ENCODE results near the gene SREBF1.

The SREBF1 gene

DNA sequence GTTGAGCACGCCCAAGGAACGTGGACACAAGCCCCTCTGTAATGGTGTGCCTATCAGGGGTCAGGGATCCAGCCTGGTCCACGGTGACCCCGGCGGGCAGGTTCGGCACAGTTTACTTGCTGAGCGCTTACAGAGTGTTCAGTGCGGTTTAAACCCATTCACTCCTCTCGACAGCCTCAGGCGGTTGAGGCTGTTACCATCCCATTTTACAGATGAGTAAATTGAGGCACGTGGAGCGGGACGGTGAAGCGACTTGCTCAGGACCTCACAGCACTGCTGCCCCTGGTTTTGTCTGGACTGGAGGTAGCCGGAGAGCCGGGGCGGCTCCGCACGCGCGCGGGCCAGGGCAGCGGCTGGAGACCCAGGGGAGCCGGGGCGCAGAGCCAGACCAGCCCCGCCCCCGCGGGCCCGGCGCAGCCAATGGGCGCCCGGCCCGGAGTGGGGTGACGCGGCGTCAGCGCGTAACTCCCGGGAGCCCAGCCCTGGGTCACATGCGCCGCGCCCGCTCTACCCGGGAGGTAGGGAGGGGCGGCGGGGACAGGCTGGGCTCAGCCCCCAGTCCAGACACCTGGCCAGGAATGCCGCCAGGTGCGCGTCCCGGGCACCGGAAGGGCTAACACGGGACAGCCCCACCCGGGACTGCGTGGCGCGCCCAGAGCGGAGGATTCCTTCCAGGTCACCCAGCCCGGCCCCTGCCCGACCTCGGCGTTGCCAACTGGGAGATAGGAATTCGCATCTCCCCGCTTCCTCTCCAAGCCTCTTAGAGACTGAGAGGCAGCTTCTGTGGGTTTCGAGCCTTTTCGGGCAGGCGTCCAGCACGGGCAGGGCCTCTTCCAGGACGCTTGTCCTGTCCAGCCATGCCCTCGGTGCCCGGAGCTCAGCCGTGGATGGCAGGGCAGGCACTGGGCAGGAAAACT, 3.3 kb upstream of the SREBF1 start:
- DNase-seq: peak; percentile 45 to 91

DNA sequence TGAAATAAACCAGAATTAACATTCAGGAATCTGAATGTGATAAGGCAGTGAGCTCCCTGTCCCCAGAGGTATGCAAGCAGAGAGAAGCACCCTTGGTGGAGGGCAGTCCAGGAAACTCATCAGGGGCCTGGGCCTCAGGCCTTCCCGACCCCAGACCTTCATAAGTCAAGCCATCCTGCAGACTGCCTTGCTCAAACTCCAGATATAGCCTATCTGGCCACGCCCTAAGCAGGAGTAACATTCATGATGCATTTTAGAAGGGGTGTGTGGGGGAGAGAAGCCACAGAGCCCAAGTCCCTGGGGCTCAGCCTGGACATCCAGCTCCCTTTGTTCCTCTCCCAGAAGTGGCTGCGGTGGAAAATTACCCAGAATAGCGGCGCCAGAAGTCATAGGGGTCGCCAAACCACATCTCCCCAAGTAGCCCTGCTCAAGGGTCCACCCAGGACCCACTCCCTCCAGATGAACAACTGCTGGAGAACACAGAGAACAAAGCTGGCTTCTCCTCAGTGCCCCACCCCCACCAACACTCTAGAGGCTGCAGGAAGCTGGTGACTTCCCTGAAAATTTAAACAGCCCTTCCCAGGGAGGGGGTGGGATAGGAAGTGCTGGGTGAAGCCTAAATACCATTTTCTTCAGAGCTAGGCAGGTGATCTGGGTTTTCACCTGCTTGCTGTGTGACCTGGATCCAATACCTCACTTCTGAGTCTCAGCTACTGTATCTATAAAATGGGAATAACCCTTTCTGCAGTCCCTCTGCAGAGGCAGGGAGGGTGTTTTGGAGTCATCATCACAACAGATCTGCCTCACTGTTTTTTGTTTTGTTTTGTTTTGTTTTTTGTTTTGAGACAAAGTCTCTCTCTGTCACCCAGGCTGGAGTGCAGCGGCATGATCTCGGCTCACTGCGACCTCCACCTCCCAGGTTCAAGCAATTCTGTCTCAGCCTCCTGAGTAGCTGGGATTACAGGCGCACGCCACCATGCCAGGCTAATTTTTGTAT, 1.5 kb upstream of the SREBF1 start:
- no peak for DNase-seq

DNA sequence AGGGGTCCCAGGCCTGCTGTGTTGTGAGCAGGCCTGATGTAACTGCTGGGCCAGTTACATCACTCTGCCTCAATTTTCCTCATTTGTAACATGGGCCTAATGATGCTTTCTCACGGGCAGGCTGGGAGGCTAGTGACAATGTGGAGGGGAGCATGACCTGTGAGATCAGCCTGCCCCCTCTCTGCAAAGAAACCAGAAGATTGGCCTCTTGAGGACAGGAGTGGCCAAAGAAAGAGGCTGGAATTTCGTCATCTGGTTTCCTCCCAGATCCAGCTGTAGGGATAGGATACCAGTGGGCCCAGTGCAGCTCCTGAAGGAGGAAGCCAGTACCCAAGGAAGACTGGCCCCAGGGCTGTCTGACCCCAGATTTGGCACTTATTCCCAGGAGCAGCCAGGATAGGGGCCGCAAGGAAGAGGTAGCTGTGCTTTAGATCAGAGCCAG, 615 bp upstream of the SREBF1 start:
- DNase-seq: no peak

DNA sequence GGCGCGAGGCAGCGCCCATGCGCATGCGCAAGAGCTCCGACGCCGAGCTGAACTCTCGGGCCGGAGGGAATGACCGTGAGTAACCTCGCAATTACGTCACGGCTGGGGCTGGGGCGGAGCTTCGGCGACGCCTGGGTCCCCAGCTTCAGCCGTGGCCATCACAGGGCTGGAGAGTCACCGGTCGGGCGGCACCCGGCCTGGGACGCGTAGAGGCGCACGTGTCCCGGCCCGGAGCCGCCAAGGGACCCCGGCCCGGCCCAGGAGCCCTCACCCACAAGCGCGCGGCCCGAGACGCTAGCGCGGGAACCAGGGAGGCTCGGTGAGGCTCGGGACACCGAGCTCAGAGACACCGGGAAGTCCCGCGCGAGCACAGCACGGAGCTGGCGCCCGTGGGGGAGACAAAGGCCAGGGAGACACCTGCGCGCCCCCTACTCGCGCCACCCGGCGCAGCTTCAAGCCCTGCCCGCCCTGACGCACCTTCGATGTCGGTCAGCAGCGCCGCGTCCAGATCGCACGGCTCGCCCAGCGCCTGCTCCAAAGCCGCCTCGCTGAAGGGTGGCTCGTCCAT, 452 bp downstream of the SREBF1 start:
- peak; percentile 94 to 98 for DNase-seq

DNA sequence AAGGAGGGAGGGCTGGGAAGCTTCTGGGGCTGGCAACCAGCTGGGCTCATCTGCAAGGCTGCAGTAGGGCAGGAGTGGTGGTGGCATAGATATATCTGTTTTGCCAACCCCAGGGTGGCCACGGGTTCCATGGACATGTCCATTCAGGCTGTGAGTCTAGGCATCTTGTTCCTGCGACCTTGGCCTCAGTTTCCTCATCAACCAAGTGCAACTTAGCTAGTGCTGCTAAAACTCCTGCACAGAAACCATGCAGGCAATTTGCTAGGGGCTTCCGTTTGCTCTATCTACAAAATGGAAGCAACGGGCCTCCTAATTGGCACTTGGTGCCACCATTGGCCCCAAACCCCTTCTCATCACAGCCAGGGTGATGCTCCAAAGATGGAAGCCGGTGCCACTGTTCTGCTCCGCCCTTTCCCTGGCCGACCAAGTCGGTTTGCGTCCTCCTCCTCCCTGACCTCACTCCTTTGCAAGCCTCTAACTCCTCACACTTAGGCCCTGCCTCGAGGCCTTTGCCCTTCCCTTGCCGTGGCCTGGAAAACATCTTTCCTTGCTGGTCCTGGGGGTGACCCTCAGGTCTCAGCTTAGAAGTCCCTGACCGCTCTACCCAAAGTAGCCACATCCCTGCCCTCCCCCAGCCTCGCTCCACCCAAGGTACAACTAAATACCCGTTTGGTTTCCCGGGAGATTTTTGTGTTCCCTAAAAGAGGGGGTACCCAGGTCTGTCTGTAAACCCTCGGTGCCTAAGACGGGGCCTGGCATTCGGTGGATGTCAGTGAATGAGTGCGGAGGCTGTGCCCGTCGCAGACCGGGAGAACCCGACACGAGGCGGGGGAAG, 1.2 kb downstream of the SREBF1 start:
- no peak for DNase-seq

DNA sequence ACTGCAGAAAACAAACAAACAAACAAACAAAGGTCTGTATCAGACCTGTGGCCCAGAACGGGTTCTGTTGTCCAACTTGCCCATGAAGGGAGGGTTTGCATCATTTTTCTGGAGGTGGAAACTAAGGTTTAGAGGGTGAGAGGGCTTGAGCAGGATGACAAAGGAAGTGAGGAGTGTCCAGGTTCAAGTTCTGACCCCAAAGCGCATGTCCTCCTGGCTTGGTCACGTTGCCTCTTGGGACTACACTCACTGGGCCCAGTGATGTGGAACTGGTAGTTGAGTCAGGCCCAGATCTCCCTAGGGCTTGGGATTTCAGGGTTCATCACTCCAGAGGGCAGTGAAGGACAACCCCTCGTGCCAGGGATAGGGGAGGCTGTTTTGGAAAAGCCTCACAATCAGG, 1.8 kb downstream of the SREBF1 start:
- no peak for DNase-seq

DNA sequence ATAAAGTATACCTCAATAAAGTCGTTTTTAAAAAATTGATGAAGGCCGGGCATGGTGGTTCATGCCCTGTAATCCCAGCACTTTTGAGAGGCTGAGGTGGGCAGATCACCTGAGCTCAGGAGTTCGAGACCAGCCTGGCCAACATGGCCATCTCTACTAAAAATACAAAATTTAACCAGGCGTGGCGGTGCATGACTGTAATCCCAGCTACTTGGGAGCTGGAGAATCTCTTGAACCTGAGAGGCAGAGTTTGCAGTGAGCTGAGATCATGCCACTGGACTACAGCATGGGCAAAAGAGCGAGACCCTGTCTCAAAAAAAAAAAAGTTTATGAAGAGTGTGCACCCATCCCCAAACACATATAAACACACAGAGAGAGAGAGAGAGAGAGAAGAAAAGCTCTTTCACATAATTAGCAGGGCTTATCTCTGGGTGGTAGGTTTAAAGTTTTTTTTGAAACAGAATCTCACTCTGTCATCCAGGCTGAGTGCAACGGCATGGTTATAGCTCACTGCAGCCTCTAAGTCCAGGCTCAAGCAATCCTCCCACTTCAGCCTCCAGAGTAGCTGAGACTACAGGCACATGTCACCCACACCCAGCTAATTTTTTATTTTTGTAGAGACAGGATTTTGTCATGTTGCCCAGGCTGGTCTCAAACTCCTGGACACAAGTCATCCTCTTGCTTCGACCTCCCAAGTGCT, 3.0 kb downstream of the SREBF1 start:
- no peak for DNase-seq

DNA sequence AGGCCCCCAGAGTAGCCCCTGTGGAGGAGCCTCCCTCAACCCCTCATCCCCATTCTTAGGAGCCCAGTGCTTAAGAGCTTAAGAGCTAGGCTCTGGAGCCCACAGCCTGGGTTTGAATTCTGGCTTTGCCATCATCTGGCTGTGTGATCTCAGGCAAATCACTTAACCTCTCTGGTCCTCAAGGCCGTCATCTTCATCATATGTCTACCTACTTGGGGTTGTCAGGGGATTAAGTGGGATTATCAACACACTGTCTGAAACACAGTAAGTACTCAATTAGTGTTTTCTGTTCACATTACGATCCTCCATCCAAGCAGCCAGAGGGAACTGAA, 4.8 kb downstream of the SREBF1 start:
- no peak for DNase-seq

DNA sequence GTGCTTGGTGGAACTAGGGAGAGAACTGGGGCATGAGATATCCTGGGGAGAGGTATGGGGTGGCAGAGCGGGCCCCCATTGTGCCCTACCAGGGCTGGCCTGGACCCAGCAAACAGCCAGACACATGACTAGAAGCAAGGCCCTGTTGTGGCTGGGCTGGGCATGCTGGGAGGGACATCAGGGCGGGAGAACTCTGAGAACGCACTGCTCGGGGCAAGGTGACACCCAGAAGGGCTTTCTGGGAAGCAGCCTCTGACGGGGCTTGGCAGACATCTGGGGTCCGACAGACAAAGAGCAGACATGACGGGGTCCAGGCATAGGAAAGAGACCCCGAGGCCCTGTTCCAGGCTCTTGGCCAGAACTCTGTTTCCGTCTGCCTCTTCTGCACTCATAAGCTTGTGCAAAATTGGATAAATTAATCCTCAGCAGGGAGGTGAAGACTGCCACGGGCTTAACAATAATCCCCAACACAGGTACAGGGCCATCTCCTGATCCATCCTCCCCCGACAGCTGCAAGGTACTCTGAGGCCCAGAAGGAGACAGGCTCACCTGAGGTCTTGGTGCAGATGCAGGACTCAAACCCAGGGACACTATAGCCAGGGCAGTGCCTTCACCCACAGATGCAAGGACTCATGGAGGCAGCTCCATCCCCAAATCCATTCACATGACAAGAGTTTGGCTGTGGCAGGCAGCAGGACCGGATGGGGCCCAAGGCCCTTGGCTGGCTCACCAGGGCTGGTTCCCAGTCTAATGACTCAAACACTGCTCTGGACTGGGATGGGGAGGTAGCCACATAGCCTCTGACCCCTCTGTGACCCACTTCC, 5.4 kb downstream of the SREBF1 start:
- no peak for DNase-seq

DNA sequence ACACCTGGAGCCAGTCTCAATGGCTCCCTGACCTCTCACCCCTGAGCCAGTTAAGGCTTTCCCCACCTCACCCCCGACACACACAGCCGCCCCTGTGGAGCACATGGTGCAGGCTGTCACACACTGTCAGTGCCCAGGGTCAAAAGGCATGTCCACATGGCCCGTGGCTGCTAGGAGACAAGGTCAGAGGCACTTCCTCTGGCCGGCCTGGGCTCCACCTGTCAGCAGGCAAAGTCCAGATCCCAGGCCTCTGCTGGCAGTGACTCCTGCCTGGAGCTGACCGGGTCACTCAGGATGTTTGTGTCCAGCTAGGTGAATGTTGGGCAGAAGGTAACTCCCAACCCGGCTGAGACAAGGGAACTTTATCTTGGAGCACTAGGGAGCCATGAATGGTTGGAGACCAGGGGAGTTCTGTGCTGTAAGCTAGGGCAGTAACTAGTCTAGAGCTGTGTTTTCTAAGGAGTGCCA, 6.0 kb downstream of the SREBF1 start:
- no peak for DNase-seq

DNA sequence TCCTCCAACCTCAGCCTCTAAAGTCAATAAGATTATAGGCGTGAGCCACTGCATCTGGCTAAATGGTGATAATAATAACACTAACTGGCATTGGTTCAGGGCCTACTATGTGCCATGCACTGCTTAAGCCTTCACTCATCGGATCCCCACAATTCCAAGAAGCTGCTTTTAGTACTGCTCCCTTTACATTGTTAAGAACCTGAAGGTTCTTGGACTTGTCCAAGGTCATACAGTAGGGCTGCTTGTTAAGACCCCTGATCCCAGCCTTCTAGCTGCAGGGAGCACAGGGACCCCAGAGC, 6.6 kb downstream of the SREBF1 start:
- no peak for DNase-seq

DNA sequence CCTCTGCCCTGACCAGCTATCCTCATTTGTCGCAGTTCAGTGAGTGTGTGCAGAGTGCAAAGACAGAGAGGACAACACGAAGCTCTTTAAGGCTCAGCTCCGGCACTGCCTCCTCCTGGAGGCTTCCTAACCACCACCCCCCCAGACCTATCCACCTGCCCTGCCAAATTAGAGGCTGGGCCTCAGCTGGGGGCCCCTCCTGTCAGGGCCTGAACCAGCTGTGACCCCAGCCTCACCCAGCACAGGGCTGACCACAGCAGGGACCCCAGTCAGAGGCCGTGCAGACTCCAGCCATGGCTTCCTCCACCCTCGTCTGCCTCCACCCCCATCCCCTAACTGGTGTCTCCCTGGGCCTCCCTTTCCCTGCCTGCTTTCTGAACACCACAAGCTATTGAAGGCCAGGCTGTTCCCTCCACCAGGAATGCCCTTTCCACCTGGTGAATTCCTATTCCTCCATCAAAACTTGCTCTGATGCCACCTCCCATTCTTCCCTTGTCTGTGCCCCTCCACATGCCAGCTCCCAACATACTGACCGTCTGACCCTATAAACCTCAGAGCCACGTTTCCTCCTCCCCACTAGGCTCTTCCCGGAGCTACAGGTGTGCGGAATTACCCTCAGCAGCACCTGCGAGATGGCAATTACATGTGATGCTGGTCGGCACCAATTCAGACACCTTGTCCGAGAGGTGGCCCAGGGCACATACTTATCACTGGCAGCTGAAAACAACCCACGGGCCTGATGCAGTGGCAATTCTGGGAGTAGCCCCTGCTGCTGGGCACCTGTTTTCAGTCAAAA, 8.8 kb downstream of the SREBF1 start:
- DNase-seq: no peak

DNA sequence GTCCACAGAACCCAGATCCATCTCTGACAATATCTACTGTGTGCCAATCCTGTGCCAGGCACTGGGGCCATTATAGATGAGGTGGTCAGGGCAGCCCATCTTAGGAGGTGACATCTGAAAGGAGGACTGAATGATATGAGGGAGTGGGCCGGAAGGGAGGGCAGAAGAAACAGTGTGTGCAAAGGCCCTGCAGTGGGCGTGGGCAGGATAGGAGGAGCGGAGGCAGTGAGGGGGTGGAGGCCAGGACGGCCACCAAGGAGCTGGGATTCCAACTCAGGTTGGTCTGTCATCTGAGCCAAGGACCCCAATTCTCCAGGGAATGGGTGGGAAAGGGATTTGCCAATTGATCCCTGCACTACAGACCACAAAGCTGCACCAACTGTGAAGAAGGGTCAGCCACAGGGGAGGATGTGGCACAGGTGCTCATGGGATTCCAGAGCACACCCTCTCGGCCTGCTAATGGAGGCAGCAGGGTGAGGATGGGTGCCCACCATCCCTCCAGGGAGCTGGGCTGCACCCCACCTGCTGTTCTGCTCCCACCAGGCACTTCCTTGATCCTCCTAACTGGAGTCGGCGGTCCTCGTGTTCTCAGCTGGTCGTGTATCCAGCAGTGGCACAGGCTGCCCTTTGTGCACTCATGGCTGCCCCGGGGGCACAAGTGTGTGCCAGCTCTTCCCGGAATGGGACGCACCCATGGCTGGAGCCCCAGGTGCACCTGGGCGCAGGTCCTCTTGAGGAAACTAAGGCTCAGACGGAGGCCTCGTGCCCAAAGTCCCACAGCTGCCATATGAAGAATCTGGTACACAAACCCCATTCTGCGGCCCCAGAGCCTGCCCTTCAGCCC, 9.6 kb downstream of the SREBF1 start:
- DNase-seq: no peak

DNA sequence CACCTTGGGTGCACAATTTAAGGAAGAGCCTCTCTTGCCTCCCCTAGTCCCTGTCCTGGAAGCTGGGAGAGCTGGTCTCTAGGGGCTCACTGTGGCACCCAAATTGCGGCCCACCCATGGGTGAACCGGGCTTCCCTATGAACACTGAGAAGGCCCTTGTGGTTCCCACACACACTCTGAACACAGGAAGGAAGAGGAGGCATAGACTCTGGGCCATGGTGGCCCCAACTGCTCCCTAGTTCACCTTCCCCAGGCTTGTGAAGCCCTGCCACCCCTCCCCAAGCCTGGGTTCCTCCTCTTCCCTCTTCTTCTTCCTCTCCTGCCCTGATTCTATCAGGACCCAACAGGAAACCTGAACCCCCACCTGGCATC, 10.5 kb downstream of the SREBF1 start:
- DNase-seq: no peak

DNA sequence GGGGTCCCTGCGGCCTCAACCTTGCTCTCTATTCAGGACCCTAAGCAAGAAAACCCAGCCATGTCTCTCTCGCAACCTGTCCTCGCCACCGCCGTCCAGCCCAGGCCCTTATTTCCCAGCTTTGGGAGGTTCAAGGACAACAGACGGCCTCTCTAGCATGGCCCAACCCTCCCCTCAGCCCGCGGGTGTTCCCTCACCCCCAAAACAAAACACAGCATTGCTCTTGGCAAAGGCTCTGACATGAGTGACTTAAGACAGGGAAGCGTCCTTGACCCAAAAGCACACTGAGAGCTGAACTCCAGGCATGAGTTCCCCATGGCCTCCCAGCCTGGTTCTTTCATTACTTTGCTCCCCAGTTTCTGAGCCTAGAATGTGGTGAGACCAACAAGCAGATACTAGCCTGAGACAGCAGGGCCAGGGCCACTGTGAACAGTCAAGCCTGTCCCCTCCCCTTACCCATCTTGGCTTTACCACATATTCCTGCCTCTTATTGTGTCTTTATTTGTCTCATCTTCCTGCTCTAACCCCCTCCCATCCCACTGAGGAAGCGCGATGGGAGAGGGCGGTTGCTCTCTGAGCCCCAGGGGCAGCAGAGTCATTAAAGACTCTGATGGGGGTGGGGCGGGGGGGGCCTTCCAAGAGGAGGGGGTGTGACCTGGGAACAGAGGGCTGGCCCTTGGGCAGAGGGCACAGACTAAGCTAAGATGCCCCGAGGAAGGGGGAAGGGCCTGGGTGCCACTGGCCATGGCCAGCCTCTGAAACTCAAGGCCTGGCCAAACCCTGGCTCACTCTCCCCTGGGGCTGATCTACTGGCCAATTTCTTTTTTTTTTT, 11.8 kb downstream of the SREBF1 start:
- DNase-seq: no peak

DNA sequence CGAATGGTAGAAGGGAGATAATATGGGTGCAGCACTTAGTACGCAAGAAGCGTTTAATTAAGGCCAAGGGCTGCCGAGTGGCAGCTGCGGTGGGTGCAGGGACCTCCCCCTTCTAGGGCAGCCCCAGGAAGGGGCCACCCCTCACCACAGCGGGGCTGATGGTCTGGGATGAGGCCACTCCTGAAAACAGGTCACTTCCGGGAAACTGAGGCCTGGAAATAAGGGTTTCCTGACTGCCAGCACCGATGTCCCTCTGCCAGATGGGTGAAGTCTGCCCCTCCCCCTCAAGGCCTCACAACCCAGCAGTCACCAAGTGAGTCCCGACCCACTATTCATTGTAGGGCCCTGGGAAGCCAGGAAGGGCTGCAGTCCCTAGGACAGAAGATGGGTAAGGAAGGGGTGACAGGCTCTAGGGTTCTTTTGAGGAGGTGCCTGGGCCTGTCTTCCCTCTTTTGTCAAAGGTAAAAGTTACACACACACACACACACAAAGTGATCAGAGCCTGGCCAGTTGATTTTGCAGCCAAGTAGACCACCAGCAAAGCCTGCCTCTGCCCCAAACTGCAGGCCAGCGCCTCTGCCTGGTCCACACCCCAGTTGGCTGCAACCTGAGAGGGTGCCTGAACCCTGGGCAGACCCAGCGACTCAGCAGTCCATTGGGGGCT, 12.5 kb downstream of the SREBF1 start:
- DNase-seq: no peak

DNA sequence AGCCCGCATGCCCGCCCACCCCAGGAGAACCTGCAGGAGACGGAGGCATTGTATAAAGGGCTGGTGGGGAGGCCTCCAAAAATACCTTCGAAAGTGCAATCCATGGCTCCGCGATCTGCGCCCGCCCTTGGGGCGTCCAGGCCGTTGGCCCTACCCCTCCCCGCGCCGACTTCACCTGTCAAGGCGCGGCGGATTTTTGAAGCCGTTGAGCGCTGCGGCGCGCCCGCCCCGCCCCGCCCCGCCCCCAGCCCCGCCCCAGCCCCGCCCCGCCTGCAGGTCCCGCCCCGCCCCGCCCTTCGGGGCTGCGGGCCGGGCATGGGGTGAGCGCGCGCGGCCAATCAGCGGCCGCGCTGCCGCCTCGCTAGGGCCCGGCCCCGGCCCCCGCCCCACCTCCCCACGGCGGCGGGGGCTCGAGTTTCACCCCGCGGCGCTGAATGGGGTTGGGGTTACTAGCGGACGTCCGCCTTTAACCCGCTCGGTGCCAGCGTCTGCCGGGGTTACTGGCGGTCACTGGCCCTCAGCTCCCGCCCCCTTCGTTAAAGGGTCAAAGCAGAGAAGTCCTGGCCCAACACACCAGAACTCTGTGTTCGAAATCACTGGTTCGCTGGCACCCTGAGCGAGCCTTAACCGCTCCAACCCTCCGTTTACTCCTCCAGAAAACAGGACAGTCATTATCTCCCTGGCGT, 13.2 kb downstream of the SREBF1 start:
- peak; percentile 65 to 88 for DNase-seq
